Endothelial cell of hepatic sinusoid (primary cell): ENCODE measurements around the gene SLC25A41.
"Not testable (repeated sequence)": the region's sequence is repeated elsewhere in the genome, so short reads cannot be mapped to it uniquely, and the experiment has no call there.

Experiments
- in situ Hi-C: cut with HindIII; loops from 2 replicates; pipeline ENCODE4 v1.10.0; 2017; ENCODE audit warnings: low sequenced_read_pairs

The SLC25A41 gene

GRCh38 chr19:6412447-6413091, 21.0 kb downstream of the SLC25A41 start:
- in situ Hi-C loops = no loop called here

DNA sequence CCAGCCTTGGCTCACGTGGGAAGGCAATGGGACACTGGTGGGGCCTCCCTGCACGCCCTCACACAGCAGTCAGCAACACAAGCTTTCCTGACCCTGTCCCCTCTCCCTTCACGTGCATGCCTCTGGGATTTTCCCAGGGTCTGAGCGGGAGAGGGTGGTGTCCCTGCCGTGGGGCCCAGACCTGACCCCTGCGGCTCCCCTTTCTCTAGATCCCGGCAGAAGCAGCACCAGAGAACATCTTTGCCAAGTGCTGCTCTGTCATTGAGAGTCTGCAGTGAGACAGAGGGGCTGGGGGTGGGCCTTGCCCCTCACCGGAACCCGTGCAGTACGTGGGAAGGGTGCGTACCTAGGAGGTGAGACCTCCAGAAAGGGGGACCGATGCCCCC, 21.5 kb downstream of the SLC25A41 start:
- in situ Hi-C loops = no loop called here

DNA sequence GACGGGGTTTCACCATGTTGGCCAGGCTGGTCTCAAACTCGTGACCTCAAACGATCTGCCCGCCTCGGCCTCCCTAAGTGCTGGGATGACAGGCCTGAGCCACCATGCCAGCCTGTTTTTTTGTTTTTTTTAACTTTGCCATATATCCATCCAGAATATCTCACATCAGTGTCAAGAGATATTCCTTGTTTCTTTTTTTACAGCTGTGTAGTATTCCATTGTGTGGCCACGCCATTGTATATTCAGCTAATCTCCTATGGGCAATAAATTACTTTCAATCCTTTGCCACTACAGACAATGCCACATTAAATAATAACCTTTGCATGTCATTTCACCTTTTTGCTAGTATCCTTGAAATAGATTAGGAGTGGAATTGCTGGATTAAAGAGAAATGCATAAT, 24.2 kb downstream of the SLC25A41 start:
- in situ Hi-C loops = no loop called here

DNA sequence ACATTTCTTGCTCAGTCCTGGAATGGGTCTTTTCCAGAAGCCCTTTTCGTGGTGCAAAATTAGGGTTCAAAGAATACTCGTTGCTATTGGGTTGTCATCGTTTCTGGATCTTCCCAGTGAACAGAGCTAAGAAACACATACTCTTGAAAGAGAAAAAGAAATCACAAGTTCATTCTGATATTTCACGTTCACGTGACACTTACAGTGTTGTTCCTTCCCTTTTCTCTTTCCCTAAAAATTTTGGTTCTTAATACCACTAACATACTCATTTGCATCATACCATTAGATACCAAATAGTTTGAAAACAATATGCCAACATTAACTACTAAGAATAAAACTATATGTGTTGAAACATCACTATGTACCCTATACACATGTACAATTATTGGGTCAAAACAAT, 27.2 kb downstream of the SLC25A41 start:
- in situ Hi-C loops = no loop called here

- in situ Hi-C loops = no loop called here
Observed at GRCh38 chr19:6402837-6403608, 30.5 kb downstream of the SLC25A41 start.

DNA sequence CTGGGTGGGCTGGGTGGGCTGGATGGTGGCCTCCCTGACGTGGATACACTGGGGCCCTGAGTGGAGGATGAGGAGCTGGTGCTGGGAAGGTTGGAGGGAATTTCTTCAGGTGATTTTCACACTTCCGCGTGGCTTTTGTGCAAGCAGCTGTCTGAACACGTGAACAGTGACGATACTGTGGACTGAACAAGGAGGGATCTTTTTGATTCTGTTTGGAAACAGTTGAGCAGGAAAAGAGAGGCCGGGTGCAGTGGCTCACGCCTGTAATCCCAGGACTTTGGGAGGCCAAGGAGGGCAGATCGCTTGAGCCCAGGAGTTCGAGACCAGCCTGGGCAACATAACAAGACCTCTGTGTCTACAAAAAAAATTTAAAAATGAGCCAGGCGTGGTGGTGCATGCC, 31.5 kb downstream of the SLC25A41 start:
- in situ Hi-C loops = no loop called here

GRCh38 chr19:6400062-6400944, 33.3 kb downstream of the SLC25A41 start:
- in situ Hi-C loops = not testable (repeated sequence)

- in situ Hi-C loops = no loop called here
Observed at GRCh38 chr19:6396305-6396704, 37.3 kb downstream of the SLC25A41 start.

DNA sequence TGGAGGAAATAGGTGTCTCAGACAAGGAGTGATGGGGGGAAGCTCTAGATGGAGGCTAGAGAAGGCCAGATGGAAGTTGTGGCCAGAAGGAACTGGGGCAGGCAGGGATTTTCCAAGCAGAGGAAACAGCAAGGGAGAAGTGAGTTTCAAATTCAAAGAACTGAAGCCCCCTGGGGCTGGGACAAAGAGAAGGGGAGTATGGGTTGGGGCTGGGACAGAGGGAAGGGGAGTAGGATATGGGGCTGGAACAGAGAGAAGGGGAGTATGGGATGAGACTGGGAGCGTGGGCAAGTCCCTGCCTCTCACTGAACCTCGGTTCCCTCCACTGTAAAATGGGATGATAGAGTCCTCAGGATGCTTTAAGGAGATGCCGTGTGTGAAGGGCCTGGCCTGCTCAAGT, 38.7 kb downstream of the SLC25A41 start:
- in situ Hi-C loops = no loop called here

DNA sequence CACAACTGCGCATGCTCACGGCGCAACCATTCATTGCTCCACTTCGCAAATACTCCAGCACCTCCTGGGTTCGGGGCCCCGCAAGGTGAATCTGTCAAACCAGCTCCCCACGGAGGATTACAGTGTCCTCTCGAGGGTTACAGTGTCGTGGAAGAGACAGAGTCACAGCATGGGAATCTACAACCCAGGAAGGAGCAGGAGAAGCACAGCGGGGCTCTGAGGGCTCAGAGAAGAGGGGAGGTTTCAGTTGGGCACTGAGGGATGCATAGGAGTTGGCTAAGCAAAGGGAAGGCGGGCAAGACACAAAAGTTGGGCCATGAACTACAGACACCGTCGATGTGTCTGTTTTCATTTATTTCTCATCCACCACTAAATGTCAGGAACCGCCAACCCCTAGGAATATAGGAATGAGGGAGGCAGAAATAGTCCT, 39.6 kb downstream of the SLC25A41 start:
- in situ Hi-C loops = no loop called here

GRCh38 chr19:6393074-6393982, 40.2 kb downstream of the SLC25A41 start, which contains the start of gene GTF2F1:
Gene GTF2F1, minus strand, starts transcription at chr19:6393164. Its CDS starts 169 bp downstream, at chr19:6392995.
- in situ Hi-C loops = no loop called here

DNA sequence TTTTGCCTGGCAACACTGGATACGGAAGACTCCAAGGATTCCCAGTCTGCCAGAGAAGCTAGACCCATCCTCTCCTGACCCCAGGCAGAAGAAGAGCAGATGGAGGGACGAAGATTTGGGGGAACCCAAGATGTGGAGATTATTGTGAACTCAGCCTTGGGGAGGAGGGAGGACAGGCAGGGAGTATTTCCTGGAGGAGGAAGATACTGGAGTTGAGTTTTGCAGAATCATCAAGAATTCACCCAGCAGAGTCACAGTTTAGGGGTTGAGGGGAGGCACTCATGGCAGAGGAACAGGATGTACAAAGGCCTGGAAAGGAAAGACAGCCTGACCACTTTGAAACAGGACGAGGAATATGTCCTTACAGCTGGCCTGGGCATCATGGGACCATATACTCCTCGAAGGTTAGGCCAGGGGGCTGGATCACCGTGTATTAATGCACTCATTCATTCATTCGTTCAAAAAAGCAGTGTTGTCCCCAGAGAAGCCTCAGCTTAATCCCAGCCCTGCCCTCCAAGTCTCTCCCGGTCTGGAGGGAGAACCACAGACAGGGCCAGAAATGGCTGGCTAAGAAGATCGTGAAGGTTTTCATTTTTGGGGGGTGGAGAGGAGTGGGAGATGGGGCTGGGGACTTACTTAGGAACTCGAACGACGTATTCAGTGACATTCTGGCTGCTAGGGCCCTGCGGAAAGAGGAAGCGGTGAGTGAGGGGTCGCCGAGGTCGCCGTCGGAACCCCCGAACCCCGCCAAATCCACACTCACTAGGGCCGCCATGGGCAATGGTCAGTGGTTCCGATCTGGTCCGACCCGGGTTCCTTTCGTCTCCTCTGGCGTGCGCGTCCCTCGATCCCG, 41.1 kb downstream of the SLC25A41 start:
- in situ Hi-C loops = no loop called here

GRCh38 chr19:6387372-6387771, 46.2 kb downstream of the SLC25A41 start:
- in situ Hi-C loops = no loop called here

DNA sequence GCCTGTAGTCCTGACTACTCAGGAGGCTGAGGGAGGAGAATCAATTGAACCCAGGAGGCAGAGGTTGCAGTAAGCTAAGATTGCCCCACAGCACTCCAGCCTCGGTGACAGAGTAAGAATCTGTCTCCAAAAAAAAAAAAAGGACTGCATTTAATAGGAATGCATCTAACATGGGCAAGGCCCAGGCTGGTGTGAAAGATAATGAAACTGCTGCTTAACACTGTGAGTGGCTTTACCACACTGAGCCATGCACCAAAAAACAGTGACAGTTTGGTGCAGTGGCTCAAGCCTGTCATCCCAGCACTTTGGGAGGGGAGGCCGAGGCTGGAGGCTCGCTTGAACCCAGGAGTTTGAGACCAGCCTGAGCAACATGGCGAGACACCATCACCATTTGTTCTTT, 49.2 kb downstream of the SLC25A41 start:
- in situ Hi-C loops = no loop called here

GRCh38 chr19:6383188-6383587, 50.4 kb downstream of the SLC25A41 start:
- in situ Hi-C loops = no loop called here

- in situ Hi-C loops = no loop called here
Observed at GRCh38 chr19:6381030-6381750, 52.4 kb downstream of the SLC25A41 start.

DNA sequence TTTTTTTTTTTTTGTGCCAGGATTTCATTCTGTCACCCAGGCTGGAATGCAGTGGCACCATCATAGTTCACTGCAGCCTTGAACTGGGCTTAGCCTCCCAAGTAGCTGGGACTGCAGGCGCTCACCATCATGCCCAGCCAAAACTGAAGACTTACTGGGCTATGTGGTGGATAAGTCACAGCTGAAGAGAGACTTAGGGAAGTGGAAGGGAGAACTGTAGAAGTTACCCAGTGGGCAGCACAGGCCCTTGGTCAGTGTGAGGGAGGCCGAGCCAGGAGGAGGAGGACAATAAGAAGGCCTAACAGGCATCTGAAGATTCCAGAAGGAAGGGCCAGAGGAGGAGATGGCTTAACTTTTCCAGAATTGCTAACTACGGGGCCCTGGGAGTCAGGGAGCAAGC, 53.8 kb downstream of the SLC25A41 start:
- in situ Hi-C loops = no loop called here

- in situ Hi-C loops = no loop called here
Observed at GRCh38 chr19:6378486-6378885, 55.1 kb downstream of the SLC25A41 start.

DNA sequence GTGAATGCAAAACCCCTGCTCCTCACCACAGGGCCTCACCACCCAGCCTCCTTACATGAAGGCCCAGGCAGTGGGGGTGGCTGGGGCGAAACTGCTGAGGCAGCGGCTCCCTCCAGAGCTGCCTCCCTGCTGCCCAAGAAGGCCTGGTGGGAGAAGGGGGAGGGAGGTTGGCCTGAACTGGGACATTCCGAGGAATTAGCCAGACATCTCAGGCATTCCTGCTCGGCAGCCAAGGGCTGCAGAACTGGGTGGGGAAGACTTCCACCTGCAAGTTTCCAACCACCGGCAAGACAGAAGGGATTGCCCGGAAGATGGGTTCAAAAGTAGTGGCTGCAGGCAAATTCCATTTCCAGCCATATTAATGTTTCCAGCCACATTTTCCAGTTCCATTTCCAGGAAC, 55.5 kb downstream of the SLC25A41 start:
- in situ Hi-C loops = no loop called here
